GM21528 (cell line): ENCODE data around the gene SLC9A1.
"Not testable (repeated sequence)": the region's sequence is repeated elsewhere in the genome, so short reads cannot be mapped to it uniquely, and the experiment has no call there.

Experiments
- ATAC-seq: cut with Tn5 transposase; IDR thresholded peaks from one replicate; pipeline ENCODE4 v1.9.1; 2021; ENCODE audit warnings: mild to moderate bottlenecking, moderate library complexity; ENCODE audit not compliant: unreplicated experiment, low FRiP score

SLC9A1 gene

DNA sequence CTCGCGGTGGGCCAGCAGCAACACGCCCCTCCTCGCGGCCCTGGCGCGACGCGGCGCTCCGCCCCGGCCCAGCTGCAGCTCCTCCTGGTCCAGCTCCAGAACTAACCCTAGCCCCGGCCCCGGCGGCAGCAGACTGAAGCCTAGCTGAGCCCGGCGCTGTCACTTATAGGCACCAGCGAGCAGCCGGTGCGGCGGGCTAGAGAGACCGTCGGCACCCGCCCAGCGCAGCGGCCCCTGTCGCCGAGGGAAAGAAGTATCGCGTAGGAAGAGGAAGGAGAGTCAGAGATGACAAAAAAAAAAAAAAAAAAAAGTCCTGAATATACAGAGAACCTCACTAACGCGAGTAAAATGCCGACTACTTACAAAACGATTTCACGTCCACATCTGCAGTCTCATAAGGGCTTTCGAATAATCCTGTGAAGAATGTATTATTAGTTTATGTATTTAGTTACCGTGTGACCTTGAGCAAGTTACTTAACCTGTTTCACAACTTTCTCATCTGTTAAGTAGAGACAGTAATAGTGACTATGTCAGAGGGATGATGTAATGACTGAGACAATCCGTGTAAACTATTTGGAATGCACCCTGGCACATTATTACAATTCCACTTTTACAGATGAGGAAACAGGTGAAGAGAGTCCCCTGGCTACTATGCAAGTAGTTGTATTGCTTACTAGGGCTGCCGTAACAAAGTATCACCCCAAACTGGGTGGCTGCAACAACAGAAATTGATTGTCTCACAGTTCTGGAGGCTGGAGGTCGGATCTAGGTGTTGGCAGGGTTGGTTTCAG lies at the start of gene SLC9A1:
Gene SLC9A1, minus strand, starts transcription at position 135 of the 791 bp plus-strand sequence. CDS start 791 bp downstream, outside the sequence.
- peak; percentile 82 for ATAC-seq

DNA sequence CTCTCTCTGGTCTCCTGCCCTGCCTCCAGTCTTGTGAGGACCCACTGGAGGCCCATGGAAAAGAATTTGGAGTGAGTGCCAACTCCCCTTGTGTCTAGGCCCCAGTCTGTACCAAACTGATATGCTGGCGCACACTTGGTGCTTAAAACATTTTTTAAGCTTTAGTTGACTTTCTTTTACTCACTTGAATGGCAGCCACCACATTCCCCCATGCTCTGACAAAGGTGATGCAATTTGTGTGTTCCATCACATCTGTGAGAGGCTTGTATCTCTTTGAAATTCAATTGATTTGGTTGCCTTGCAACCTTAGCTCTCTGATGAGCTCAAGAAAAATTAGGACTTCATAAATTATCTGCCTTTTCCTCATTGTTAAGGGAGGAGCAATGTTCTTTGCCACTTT lies 49.0 kb upstream of the SLC9A1 start:
- ATAC-seq = no peak

DNA sequence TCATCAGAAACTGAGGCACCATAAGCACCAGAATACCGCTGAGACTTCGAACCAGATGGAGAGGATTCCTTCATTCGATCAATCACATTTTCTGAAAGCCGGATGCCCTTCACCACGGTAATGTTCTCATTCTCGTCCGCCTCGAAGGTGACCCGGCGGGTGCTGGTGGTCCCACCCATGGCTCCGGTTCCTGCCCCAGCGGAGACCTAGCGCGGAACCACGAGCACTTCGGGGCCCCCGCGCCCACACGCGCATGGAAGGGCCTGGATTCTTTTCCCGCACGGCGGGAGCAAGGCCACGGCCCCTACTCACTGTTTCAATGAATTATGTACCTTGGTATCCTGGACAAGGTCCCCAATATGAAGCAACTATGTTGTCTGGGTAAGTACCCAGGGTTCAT lies 46.4 kb upstream of the SLC9A1 start:
- no peak for ATAC-seq

DNA sequence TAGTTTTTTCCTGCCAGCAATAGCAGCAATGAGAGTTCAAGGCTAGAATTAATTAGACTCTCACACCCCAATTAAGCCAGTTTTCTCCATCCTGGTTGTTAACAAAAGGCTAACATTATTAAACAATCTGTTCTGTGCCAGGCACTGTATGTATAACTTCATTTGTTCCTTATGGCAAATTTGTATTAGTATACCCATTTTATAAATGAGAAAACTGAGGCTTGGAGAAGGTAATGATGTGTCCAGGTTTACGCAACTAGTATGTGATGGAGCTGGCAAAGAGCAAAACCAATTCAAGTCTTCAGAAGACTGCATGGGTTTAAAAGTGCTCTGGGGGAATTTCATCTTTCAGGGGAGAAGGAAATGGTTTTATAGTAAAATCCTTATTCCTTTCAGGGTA lies 38.3 kb upstream of the SLC9A1 start:
- no peak for ATAC-seq

DNA sequence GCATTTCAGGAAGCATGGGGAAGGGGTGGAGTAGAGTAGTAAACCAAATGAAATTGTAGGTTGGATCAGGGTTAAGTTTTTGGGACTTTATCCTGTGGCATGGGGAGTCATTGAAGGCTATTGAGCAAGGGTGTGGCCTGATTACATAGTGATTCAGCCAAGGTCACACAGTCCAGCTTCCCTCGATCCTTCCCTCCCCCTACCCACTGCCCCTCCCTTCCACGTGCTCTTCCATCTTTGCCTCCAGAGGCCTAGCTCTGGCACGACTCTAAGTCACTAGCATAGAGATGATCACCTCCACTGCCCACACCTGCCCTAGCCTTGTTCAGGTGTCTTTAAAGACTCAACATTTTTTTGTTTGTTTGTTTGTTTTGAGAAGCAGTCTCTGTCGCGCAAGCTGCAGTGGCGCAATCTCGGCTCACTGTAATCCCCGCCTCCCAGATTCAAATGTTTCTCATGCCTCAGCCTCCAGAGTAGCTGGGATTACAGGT lies 37.2 kb upstream of the SLC9A1 start:
- no peak for ATAC-seq

DNA sequence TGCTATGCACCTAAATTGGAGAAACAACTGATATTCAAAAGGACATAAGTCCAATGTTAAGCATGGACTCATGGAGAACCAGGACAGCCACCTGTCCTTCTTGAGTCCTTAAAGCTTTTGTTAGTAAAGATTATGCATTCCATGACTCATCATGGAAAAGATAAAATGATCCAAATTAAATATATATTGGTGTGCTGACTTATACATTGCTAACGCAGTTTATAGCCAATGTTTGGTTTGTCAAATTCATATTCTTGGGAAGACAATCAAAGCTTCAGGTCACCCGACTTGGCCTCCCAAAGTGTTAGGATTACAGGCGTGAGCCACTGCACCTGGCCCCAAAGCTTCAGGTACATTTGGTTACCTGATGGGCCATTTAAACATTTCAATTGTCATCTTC lies 29.7 kb upstream of the SLC9A1 start:
- not testable (repeated sequence) for ATAC-seq

DNA sequence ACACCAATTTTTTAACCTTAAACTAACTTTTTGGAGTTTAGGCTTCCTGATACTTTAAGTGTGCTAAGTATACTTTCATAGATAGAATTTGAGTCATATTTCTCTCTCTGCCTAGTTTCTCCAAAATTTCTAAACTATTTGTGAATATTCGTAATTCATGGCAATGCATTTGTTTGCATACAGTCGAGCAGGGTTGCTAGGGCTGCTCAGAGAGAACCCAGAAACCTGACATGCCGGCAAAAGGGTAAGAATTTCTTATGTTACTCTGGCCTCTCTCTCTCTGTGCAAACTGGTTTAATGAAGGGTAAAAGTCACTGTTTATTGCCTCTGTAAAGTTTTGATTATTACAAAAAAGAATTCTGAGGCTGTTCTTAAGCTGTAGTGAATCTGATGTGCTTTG lies 25.1 kb upstream of the SLC9A1 start:
- no peak for ATAC-seq

DNA sequence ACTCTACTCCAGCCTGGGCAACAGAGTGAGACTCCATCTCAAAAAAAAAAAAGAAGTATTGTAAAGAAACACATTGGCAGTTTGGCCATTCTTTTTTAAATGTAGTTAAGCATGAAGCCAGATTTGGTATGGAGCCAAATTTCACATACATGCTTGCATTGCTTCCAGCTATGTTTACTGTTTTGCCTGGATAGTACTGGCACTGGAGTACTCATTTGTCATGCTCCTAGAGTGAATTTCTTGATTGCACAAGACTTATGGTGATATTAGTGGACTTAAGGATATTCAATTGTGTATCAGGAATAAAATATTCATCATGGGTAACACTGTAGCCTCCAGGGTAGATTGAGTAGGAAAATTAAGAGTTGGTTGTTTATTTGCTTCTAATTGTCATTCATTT lies 24.5 kb upstream of the SLC9A1 start:
- no peak for ATAC-seq

DNA sequence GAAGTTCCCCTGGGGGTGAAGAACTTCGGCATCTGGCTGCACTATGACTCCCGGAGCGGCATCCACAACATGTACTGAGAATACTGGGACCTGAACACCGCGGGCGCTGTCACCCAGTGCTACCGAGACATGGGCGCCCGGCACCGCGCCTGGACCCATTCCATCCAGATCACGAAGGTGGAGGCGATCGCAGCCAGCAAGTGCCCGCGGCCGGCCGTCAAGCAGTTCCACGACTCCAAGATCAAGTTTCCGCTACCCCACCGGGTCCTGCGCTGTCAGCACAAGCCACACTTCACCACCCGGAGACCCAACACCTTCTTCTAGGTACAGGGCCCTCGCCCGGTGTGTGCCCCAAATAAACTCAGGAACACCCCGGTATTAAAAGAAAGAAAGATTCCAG lies 22.0 kb upstream of the SLC9A1 start:
- ATAC-seq = no peak

DNA sequence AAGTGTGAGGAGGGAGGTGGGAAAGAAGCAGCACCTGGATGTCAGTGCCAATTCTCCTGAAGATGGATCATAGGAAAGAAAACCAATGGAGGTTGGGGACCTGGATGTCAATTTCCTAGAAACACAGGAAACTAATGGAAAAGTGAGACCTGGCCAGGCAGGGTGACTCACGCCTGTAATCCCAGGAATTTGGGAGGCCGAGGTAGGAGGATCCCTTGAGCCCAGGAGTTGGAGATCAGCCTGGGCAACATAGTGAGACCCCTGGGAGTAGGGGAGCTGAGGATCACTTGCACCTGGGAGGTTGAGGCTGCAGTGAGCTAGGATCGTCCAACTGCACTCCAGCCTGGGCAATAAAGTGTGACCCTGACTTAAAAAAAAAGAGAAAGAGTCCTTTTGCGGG lies 21.4 kb upstream of the SLC9A1 start:
- ATAC-seq = no peak

DNA sequence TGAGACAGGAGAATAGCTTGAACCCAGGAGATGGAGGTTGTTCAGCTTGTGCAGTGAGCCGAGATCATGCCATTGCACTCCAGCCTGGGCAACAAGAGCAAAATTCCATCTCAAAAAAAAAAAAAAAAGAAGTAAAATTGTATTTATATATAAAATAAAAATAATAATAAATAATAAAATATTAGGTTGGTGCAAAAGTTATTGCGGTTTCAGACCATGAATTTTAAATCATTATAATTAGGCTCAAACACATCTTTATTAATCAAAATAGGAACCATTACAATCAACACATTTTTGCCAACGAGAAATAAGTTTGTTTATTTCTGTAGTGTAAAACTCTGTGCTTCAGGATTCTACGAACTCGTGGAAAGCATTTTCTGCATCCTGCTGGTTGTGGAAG lies 18.1 kb upstream of the SLC9A1 start:
- not testable (repeated sequence) for ATAC-seq

DNA sequence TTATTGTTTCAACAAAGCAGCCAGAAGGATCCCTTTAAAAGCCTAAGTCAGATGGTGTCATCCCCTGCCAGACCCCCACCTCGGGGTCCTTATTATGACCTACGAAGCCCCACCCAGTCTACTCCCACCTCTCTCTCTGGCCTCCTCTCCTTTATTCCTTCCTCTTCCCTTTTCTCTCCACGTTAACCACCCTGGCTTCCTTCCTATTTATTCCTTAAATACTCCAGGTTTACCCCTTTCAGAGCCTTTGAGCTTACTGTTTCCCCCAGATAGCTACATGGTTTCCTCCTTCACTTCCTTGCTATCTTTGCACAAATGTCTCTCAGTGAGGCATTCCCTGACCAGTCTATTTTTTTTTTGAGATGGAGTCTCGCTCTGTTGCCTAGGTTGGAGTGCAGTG lies 12.0 kb upstream of the SLC9A1 start:
- ATAC-seq = no peak

DNA sequence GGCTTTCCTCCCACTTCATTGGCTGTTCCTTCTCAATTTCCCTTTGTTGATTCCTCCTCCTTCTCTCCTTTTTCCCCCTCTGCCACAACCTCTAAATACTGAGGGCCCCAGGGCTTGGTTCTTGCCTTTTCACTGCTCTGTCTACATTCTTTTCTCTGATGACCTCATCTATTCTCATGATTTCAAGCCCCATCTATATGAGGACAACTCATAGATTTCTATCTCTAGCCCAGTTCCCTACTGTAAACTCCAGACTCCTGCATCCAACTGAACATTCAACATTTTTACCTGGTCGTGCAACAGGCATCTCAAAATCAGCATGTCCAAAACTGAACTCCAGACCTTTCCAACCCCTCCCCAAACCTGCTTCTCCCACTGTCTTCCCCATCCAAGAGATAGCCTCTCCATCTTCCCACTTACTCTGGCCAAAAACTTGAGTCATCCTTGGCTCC lies 11.5 kb upstream of the SLC9A1 start:
- ATAC-seq = no peak

DNA sequence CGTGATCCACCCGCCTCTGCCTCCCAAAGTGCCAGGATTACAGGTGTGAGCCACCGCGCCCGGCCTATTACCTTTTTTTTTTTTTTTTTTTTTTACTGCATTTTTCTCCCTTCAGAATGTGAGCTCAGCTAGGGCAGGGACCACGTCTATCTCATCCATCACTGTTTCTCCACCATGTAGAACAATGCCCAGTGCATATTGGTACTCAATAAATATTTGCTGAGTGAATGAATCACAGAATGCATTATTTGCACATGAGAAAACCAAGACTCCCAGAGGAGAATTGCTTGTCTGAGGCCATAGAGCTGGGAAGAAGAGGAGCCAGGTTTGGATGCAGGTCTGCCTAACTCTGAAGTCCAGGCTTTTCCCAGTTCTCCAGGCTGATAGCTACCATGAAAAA lies 8.2 kb upstream of the SLC9A1 start:
- no peak for ATAC-seq

DNA sequence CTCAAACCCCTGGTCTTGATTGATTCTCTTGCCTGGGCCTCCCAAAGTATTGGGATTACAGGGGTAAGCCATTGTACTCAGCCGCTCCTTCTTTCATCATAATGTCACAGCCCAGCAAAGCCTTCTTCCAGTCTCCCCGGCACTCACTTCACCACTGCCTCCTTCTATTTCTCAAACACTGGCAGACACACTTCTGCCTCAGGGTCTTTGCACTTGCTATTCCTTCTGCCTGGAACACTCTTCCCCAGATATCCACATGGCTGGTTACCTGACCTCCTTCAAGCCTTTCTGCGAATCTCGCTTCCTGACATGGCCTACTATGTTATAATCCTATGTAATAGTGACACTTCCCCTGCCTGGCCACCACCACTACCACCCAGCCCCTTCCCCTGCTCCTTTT lies 7.2 kb upstream of the SLC9A1 start:
- no peak for ATAC-seq

DNA sequence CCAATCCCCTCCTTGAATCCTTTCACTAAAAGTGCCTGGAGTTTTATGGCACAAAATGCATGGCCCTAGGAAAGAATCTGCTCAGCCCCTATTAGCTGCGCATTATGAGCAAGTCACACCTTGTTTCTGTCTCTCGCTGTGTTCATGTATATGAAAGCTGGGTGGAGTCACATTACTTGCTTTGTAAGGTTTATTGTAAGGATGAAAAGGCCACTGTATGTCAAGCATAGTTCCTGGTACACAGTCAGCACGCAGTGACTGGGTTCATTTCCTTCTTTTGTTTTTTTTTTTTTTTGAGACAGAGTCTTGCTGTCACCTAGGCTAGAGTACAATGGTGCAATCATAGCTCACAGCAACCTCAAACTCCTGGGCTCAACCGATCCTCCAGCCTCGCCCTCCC lies 6.7 kb upstream of the SLC9A1 start:
- ATAC-seq = no peak

DNA sequence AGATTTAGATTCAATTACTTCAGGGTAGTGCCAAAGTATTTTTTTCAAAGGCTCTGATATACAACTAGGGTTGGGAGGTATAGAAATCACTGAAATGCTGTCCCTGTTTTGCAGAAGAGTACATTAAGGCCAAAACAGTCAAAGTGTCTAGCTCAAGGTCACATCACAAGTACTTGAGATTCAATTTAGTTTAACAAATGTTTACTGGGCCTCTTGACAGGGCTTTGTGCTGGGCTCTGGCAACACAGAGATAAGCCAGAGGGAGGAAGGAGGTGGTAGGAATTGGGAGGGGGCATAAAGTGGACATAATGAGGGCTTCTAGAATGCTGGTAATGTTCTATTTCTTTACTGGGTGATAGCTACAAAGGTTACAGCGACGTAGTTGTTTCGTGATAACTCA lies 2.3 kb upstream of the SLC9A1 start:
- ATAC-seq = no peak

DNA sequence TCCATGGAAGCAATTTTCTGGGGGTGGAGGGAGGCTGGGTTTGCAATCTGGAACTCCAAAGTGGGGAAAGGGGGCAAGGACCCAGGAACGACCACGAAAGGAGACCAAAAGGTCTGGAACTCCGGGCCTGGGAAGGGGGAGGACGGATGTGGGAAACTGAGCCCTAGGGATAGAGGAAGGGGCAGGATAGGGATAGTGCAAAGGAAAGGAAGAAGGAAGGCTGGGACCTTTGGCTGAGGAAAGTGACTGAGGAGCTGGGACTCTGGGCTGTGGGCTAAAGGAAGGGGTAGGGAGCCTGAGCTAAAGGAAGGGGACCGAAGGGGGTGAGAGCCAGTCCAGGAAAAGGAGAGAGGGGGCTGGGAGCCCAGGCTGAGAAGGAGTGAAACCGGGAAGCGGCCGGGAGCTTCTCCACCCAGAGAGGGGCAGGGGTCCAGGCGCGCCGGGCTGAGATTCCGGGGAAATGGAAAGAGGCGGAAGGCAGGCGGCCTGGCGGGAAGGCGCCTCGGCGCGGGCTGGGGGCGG lies 395 bp downstream of the SLC9A1 start:
- ATAC-seq = no peak

DNA sequence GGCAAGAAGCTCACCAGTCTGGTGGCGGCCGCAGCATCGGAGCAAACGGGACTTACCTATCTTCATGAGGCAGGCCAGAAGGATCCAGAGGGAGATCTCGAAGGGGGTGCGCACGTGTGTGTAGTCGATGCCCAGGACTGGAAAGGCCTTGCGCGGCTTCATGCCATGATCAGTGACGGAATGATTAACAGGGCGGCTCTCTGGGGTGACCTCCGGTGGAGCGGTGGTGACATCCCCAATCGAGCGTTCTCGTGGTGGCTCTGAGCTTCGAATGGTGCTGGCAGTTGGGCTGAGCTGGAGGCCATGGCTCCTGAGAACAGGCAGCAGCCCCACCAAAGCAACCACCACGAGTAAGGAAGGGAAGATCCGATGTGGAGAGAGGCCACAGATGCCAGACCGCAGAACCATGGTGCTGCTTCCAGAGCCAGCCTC lies 982 bp downstream of the SLC9A1 start:
- ATAC-seq = no peak

DNA sequence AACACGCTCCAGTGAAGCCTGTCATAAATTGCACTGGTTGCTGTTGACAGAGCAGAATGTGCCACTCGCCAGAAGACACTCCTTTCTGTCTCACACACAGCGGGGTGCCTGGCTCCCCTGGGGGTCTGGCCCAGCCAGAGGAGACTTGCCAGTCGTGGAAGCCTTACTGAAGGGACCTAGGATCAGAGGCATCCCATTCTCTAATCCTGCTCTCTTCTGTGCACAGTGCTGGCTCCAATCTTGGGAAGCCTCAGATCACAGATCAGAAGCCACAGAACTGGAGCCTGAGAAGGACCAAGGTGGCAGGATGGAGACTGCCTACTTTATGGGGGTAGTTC lies 1.4 kb downstream of the SLC9A1 start:
- ATAC-seq = no peak

DNA sequence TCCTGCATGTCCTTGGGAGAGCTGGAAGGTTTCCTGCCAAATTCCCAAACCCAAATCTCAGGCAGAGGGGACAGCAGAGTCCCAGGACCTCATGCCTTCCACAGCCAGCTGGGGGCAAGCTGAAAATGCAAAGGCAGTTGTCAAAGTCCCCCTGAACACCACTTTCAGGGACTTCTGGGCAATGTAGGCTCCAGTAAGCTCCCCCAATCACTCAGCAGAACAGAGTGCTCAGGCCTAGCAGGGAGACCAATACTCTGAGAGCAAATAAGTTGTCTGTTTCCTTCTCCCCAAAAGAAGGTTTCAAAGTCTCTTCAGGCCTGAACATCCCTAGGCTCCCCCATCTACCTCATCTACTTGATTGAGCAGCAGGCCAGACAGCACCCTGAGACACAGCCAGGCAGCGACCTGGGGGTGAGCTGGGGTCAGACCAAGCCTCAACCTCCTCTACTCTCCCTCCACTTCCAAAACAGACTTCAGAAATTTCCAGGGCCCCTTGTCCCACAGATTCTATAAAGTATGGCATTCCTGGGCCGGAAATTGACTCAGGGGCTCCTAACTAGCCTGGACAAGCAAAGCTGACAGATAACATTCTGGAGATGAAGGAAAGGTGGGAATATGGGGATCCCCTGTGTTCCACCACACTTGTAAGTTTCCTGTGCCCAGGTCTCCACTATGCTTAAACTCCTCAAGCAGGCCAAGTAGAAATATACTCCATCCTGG lies 1.9 kb downstream of the SLC9A1 start:
- ATAC-seq = no peak
